Measurements from ENCODE around the gene ARHGEF17.

ARHGEF17 gene

GRCh38 chr11:73265278-73265810, 42.7 kb upstream of the ARHGEF17 start:
- ChIA-PET POLR2A (no interaction called here), CTCF (interaction anchor here (0.6 to 14.9 kb wide), 6 partner anchors 23 to 431 kb away, joined by 3 to 154 read pairs (median 4); no protein-coding TSS in a partner anchor)
- Histone ChIP-seq H3K27ac (ENCODE audit: insufficient read depth in 1 of 2, low read depth in 1 of 2, low read length in 2 of 2, poor library complexity in 1 of 2, severe bottlenecking in 2 of 2) (no peak overlapping the region), H3K36me3 (ENCODE audit: control insufficient read depth in 4 of 4, insufficient read depth in 4 of 4, low read length in 3 of 4) (no peaks in the 10 kb centered on the region), H3K27me3 (replicated peaks in 2 of 5; ENCODE audit: control insufficient read depth in 4 of 5, insufficient read depth in 5 of 5, low read length in 4 of 5) (peaks cover 0 to 35% (median 12%) of the 10 kb centered on the region in 5 experiments), H3K9me3 (ENCODE audit: control extremely low read depth in 1 of 5, control insufficient read depth in 4 of 5, insufficient read depth in 2 of 5, low read depth in 1 of 5, low read length in 4 of 5) (no peaks in the 10 kb centered on the region), H3K4me3 (ENCODE audit: control insufficient read depth in 1 of 7, extremely low read depth in 1 of 7, insufficient read depth in 4 of 7, low read depth in 2 of 7, low read length in 6 of 7) (no peak overlapping the region), H3K4me1 (ENCODE audit: control extremely low read depth in 1 of 4, control insufficient read depth in 4 of 4, insufficient read depth in 4 of 4, low read length in 3 of 4) (peaks cover 0 to 19% (median 7%) of the 10 kb centered on the region in 4 experiments)
- 100% methylated on average over 2 of the region's 4 CpGs for WGBS (ENCODE audit: insufficient coverage)
- no peak for DNase-seq

- Histone ChIP-seq H3K9me3 (ENCODE audit: control extremely low read depth in 1 of 5, control insufficient read depth in 4 of 5, insufficient read depth in 2 of 5, low read depth in 1 of 5, low read length in 4 of 5) (no peaks in the 10 kb centered on the region), H3K4me3 (ENCODE audit: control insufficient read depth in 1 of 7, extremely low read depth in 1 of 7, insufficient read depth in 4 of 7, low read depth in 2 of 7, low read length in 6 of 7) (no peak overlapping the region), H3K4me1 (ENCODE audit: control extremely low read depth in 1 of 4, control insufficient read depth in 4 of 4, insufficient read depth in 4 of 4, low read length in 3 of 4) (peaks cover 0 to 23% (median 7%) of the 10 kb centered on the region in 4 experiments), H3K27me3 (replicated peaks in 2 of 5; ENCODE audit: control insufficient read depth in 4 of 5, insufficient read depth in 5 of 5, low read length in 4 of 5) (peaks cover 0 to 35% (median 12%) of the 10 kb centered on the region in 5 experiments), H3K27ac (ENCODE audit: insufficient read depth in 1 of 2, low read depth in 1 of 2, low read length in 2 of 2, poor library complexity in 1 of 2, severe bottlenecking in 2 of 2) (no peak overlapping the region), H3K36me3 (ENCODE audit: control insufficient read depth in 4 of 4, insufficient read depth in 4 of 4, low read length in 3 of 4) (no peaks in the 10 kb centered on the region)
- WGBS (ENCODE audit: insufficient coverage): 100% methylated on average over 3 of the region's 3 CpGs
- ChIA-PET POLR2A (no interaction called here), CTCF (interaction anchor here (1.2 to 14.9 kb wide), 4 partner anchors 22 to 85 kb away, joined by 3 to 154 read pairs (median 8); no protein-coding TSS in a partner anchor)
- DNase-seq: no peak
Measured at GRCh38 chr11:73265853-73266645, 42.0 kb upstream of the ARHGEF17 start.

GRCh38 chr11:73266646-73267020, 41.4 kb upstream of the ARHGEF17 start:
- Histone ChIP-seq H3K36me3 (ENCODE audit: control insufficient read depth in 4 of 4, insufficient read depth in 4 of 4, low read length in 3 of 4) (no peaks in the 10 kb centered on the region), H3K27me3 (replicated peaks in 2 of 5; ENCODE audit: control insufficient read depth in 4 of 5, insufficient read depth in 5 of 5, low read length in 4 of 5) (peaks cover 0 to 35% (median 12%) of the 10 kb centered on the region in 5 experiments), H3K9me3 (ENCODE audit: control extremely low read depth in 1 of 5, control insufficient read depth in 4 of 5, insufficient read depth in 2 of 5, low read depth in 1 of 5, low read length in 4 of 5) (no peaks in the 10 kb centered on the region), H3K4me1 (ENCODE audit: control extremely low read depth in 1 of 4, control insufficient read depth in 4 of 4, insufficient read depth in 4 of 4, low read length in 3 of 4) (peaks cover 0 to 29% (median 7%) of the 10 kb centered on the region in 4 experiments), H3K4me3 (ENCODE audit: control insufficient read depth in 1 of 7, extremely low read depth in 1 of 7, insufficient read depth in 4 of 7, low read depth in 2 of 7, low read length in 6 of 7) (no peak overlapping the region), H3K27ac (ENCODE audit: insufficient read depth in 1 of 2, low read depth in 1 of 2, low read length in 2 of 2, poor library complexity in 1 of 2, severe bottlenecking in 2 of 2) (no peak overlapping the region)
- CTCF ChIA-PET: interaction anchor here (1.2 to 14.9 kb wide), 4 partner anchors 22 to 40 kb away, joined by 3 to 154 read pairs (median 8); no protein-coding TSS in a partner anchor
- DNase-seq: no peak
- 100% methylated on average over 1 of the region's 4 CpGs for WGBS (ENCODE audit: insufficient coverage)
- POLR2A ChIA-PET: no interaction called here

- Histone ChIP-seq H3K9me3 (ENCODE audit: control extremely low read depth in 1 of 5, control insufficient read depth in 4 of 5, insufficient read depth in 2 of 5, low read depth in 1 of 5, low read length in 4 of 5) (no peaks in the 10 kb centered on the region), H3K4me1 (ENCODE audit: control extremely low read depth in 1 of 4, control insufficient read depth in 4 of 4, insufficient read depth in 4 of 4, low read length in 3 of 4) (peaks cover 0 to 35% (median 7%) of the 10 kb centered on the region in 4 experiments), H3K27me3 (replicated peaks in 2 of 5; ENCODE audit: control insufficient read depth in 4 of 5, insufficient read depth in 5 of 5, low read length in 4 of 5) (peaks cover 0 to 35% (median 12%) of the 10 kb centered on the region in 5 experiments), H3K36me3 (ENCODE audit: control insufficient read depth in 4 of 4, insufficient read depth in 4 of 4, low read length in 3 of 4) (no peaks in the 10 kb centered on the region), H3K4me3 (ENCODE audit: control insufficient read depth in 1 of 7, extremely low read depth in 1 of 7, insufficient read depth in 4 of 7, low read depth in 2 of 7, low read length in 6 of 7) (no peak overlapping the region), H3K27ac (ENCODE audit: insufficient read depth in 1 of 2, low read depth in 1 of 2, low read length in 2 of 2, poor library complexity in 1 of 2, severe bottlenecking in 2 of 2) (no peak overlapping the region)
- DNase-seq: no peak
- WGBS (ENCODE audit: insufficient coverage): 100% methylated on average over 2 of the region's 3 CpGs
- POLR2A ChIA-PET: no interaction called here
- CTCF ChIA-PET: interaction anchor here (0.9 to 14.9 kb wide), 7 partner anchors 21 to 436 kb away, joined by 3 to 154 read pairs (median 4); no protein-coding TSS in a partner anchor
Measured at GRCh38 chr11:73267122-73267846, 40.8 kb upstream of the ARHGEF17 start.

GRCh38 chr11:73267906-73268540, 40.1 kb upstream of the ARHGEF17 start:
- Histone ChIP-seq H3K4me1 (ENCODE audit: control extremely low read depth in 1 of 4, control insufficient read depth in 4 of 4, insufficient read depth in 4 of 4, low read length in 3 of 4) (peaks cover 0 to 42% (median 7%) of the 10 kb centered on the region in 4 experiments), H3K4me3 (ENCODE audit: control insufficient read depth in 1 of 7, extremely low read depth in 1 of 7, insufficient read depth in 4 of 7, low read depth in 2 of 7, low read length in 6 of 7) (no peak overlapping the region), H3K27me3 (replicated peaks in 2 of 5; ENCODE audit: control insufficient read depth in 4 of 5, insufficient read depth in 5 of 5, low read length in 4 of 5) (peaks cover 0 to 31% (median 9%) of the 10 kb centered on the region in 5 experiments), H3K27ac (ENCODE audit: insufficient read depth in 1 of 2, low read depth in 1 of 2, low read length in 2 of 2, poor library complexity in 1 of 2, severe bottlenecking in 2 of 2) (no peak overlapping the region), H3K36me3 (ENCODE audit: control insufficient read depth in 4 of 4, insufficient read depth in 4 of 4, low read length in 3 of 4) (no peaks in the 10 kb centered on the region), H3K9me3 (ENCODE audit: control extremely low read depth in 1 of 5, control insufficient read depth in 4 of 5, insufficient read depth in 2 of 5, low read depth in 1 of 5, low read length in 4 of 5) (no peaks in the 10 kb centered on the region)
- DNase-seq: no peak
- ChIA-PET CTCF (interaction anchor here (0.9 to 14.9 kb wide), 7 partner anchors 10 to 436 kb away, joined by 3 to 154 read pairs (median 4); no protein-coding TSS in a partner anchor), POLR2A (interaction anchor here (0.6 kb wide), 1 partner anchor 22 kb away, joined by 5 read pairs; no protein-coding TSS in a partner anchor)
- 93% methylated on average over 6 of the region's 8 CpGs for WGBS (ENCODE audit: insufficient coverage)

- DNase-seq: no peak
- H3K27me3 ChIP-seq (replicated peaks in 2 of 5; ENCODE audit: control insufficient read depth in 4 of 5, insufficient read depth in 5 of 5, low read length in 4 of 5): peaks cover 0 to 24% (median 9%) of the 10 kb centered on the region in 5 experiments
- ChIA-PET POLR2A (no interaction called here), CTCF (interaction anchor here (1.2 to 14.9 kb wide), 5 partner anchors 9 to 437 kb away, joined by 3 to 154 read pairs (median 4); no protein-coding TSS in a partner anchor)
- WGBS (ENCODE audit: insufficient coverage): 94% methylated on average over 8 of the region's 8 CpGs
- no peaks in the 10 kb centered on the region for H3K36me3 ChIP-seq (ENCODE audit: control insufficient read depth in 4 of 4, insufficient read depth in 4 of 4, low read length in 3 of 4)
- no peak overlapping the region for H3K27ac ChIP-seq (ENCODE audit: insufficient read depth in 1 of 2, low read depth in 1 of 2, low read length in 2 of 2, poor library complexity in 1 of 2, severe bottlenecking in 2 of 2)
- H3K4me3 ChIP-seq (ENCODE audit: control insufficient read depth in 1 of 7, extremely low read depth in 1 of 7, insufficient read depth in 4 of 7, low read depth in 2 of 7, low read length in 6 of 7): no peak overlapping the region
- H3K4me1 ChIP-seq (ENCODE audit: control extremely low read depth in 1 of 4, control insufficient read depth in 4 of 4, insufficient read depth in 4 of 4, low read length in 3 of 4): peaks cover 0 to 50% (median 7%) of the 10 kb centered on the region in 4 experiments
- no peaks in the 10 kb centered on the region for H3K9me3 ChIP-seq (ENCODE audit: control extremely low read depth in 1 of 5, control insufficient read depth in 4 of 5, insufficient read depth in 2 of 5, low read depth in 1 of 5, low read length in 4 of 5)
Measured at GRCh38 chr11:73268671-73269271, 39.3 kb upstream of the ARHGEF17 start.
